Activated T-helper 17 cell treated with anti-CD3 and anti-CD28 coated beads, Interleukin-2, amount 50 U/mL, for 72 hours (primary cell): ENCODE measurements around the gene SHANK3. TPM values are rescaled to one million over a fixed set of nuclear protein-coding genes. Genes with fewer than 3 reads are reported as not detected.
"Not testable (repeated sequence)": the region's sequence is repeated elsewhere in the genome, so short reads cannot be mapped to it uniquely, and the experiment has no call there.

ENCODE experiments used
- ATAC-seq: fragments of 150-1000 bp; cut with Tn5 transposase; replicated peaks from 2 replicates; pipeline ENCODE4 v1.10.0; 2021; ENCODE audit warnings: mild to moderate bottlenecking, moderate library complexity
- H3K27ac Mint-ChIP-seq: one replicate; pipeline ENCODE4 v1.8.0; 2022; ENCODE audit warnings: mixed read lengths
- H3K27me3 Mint-ChIP-seq: one replicate; pipeline ENCODE4 v1.8.0; 2022; ENCODE audit warnings: mixed read lengths
- H3K36me3 Mint-ChIP-seq: one replicate; pipeline ENCODE4 v1.8.0; 2022; ENCODE audit warnings: low read depth, mild to moderate bottlenecking, mixed read lengths
- H3K4me1 Mint-ChIP-seq: one replicate; pipeline ENCODE4 v1.8.0; 2022; ENCODE audit warnings: mixed read lengths
- H3K4me3 Mint-ChIP-seq: one replicate; pipeline ENCODE4 v1.8.0; 2022; ENCODE audit warnings: mild to moderate bottlenecking, mixed read lengths
- H3K9me3 Mint-ChIP-seq: one replicate; pipeline ENCODE4 v1.8.0; 2022; ENCODE audit warnings: mixed read lengths
- total RNA-seq, 2 donors: library from RNA; stranded (reverse); gene quantifications; one replicate each; pipeline ENCODE4 v1.2.3, GENCODE V29; 2022

The SHANK3 gene
- total RNA-seq, 2 donors from 2014 or later: 0.19 TPM; not detected in 1

- not testable (repeated sequence) for H3K4me3 Mint-ChIP-seq, H3K4me1 Mint-ChIP-seq, H3K27ac Mint-ChIP-seq, H3K36me3 Mint-ChIP-seq, ATAC-seq, H3K27me3 Mint-ChIP-seq, H3K9me3 Mint-ChIP-seq
Observed at GRCh38 chr22:50640296-50640695, 32.3 kb upstream of the SHANK3 start.

- no peak overlapping the region for H3K4me3 Mint-ChIP-seq
- no peaks in the 10 kb centered on the region for H3K9me3 Mint-ChIP-seq
- H3K36me3 Mint-ChIP-seq: no peaks in the 10 kb centered on the region
- H3K27ac Mint-ChIP-seq: no peak overlapping the region
- H3K4me1 Mint-ChIP-seq: no peaks in the 10 kb centered on the region
- H3K27me3 Mint-ChIP-seq: peaks cover 11% of the 10 kb centered on the region
- no peak for ATAC-seq
Observed at GRCh38 chr22:50640857-50641647, 31.6 kb upstream of the SHANK3 start.

GRCh38 chr22:50641696-50642607 lies 30.7 kb upstream of the SHANK3 start:
- no peaks in the 10 kb centered on the region for H3K4me1 Mint-ChIP-seq
- no peak overlapping the region for H3K27ac Mint-ChIP-seq
- peaks cover 15% of the 10 kb centered on the region for H3K27me3 Mint-ChIP-seq
- no peaks in the 10 kb centered on the region for H3K36me3 Mint-ChIP-seq
- no peaks in the 10 kb centered on the region for H3K9me3 Mint-ChIP-seq
- H3K4me3 Mint-ChIP-seq: no peak overlapping the region
- no peak for ATAC-seq

GRCh38 chr22:50643021-50643820 lies 29.4 kb upstream of the SHANK3 start:
- not testable (repeated sequence) for H3K9me3 Mint-ChIP-seq, H3K36me3 Mint-ChIP-seq, ATAC-seq, H3K27ac Mint-ChIP-seq, H3K4me3 Mint-ChIP-seq, H3K4me1 Mint-ChIP-seq
- peaks cover 15% of the 10 kb centered on the region for H3K27me3 Mint-ChIP-seq

- not testable (repeated sequence) for ATAC-seq, H3K9me3 Mint-ChIP-seq, H3K36me3 Mint-ChIP-seq, H3K4me1 Mint-ChIP-seq, H3K27ac Mint-ChIP-seq, H3K4me3 Mint-ChIP-seq
- H3K27me3 Mint-ChIP-seq: peaks cover 15% of the 10 kb centered on the region
Observed at GRCh38 chr22:50643821-50644101, 28.9 kb upstream of the SHANK3 start.

- ATAC-seq: no peak
- peaks cover 7% of the 10 kb centered on the region for H3K27me3 Mint-ChIP-seq
- H3K4me1 Mint-ChIP-seq: no peaks in the 10 kb centered on the region
- no peaks in the 10 kb centered on the region for H3K36me3 Mint-ChIP-seq
- no peaks in the 10 kb centered on the region for H3K9me3 Mint-ChIP-seq
- H3K4me3 Mint-ChIP-seq: no peak overlapping the region
- H3K27ac Mint-ChIP-seq: no peak overlapping the region
Observed at GRCh38 chr22:50653256-50653655, 19.4 kb upstream of the SHANK3 start.

GRCh38 chr22:50654664-50655063 lies 18.0 kb upstream of the SHANK3 start:
- not testable (repeated sequence) for H3K27me3 Mint-ChIP-seq, H3K27ac Mint-ChIP-seq, H3K36me3 Mint-ChIP-seq, H3K4me3 Mint-ChIP-seq, H3K9me3 Mint-ChIP-seq, ATAC-seq, H3K4me1 Mint-ChIP-seq

- Mint-ChIP-seq H3K27me3 (peaks cover 14% of the 10 kb centered on the region), H3K36me3 (no peaks in the 10 kb centered on the region), H3K4me1 (no peaks in the 10 kb centered on the region), H3K9me3 (no peaks in the 10 kb centered on the region), H3K4me3 (no peak overlapping the region), H3K27ac (no peak overlapping the region)
- no peak for ATAC-seq
Observed at GRCh38 chr22:50656122-50657070, 16.2 kb upstream of the SHANK3 start.

- Mint-ChIP-seq H3K27ac (no peak overlapping the region), H3K4me3 (no peak overlapping the region), H3K36me3 (no peaks in the 10 kb centered on the region), H3K4me1 (no peaks in the 10 kb centered on the region), H3K27me3 (peaks cover 15% of the 10 kb centered on the region), H3K9me3 (no peaks in the 10 kb centered on the region)
- ATAC-seq: no peak
Observed at GRCh38 chr22:50657925-50658324, 14.7 kb upstream of the SHANK3 start.

- H3K27ac Mint-ChIP-seq, H3K4me1 Mint-ChIP-seq, H3K36me3 Mint-ChIP-seq, H3K9me3 Mint-ChIP-seq, ATAC-seq, H3K4me3 Mint-ChIP-seq: not testable (repeated sequence)
- H3K27me3 Mint-ChIP-seq: peaks cover 15% of the 10 kb centered on the region
Observed at GRCh38 chr22:50659711-50660110, 12.9 kb upstream of the SHANK3 start.

- no peak overlapping the region for H3K27ac Mint-ChIP-seq
- no peak overlapping the region for H3K4me3 Mint-ChIP-seq
- no peak for ATAC-seq
- H3K9me3 Mint-ChIP-seq: no peaks in the 10 kb centered on the region
- no peaks in the 10 kb centered on the region for H3K4me1 Mint-ChIP-seq
- no peaks in the 10 kb centered on the region for H3K36me3 Mint-ChIP-seq
- peaks cover 14% of the 10 kb centered on the region for H3K27me3 Mint-ChIP-seq
Observed at GRCh38 chr22:50660306-50660705, 12.3 kb upstream of the SHANK3 start.

GRCh38 chr22:50665212-50665611 lies 7.4 kb upstream of the SHANK3 start:
- H3K4me1 Mint-ChIP-seq: no peaks in the 10 kb centered on the region
- no peak overlapping the region for H3K4me3 Mint-ChIP-seq
- H3K27ac Mint-ChIP-seq: no peak overlapping the region
- no peaks in the 10 kb centered on the region for H3K9me3 Mint-ChIP-seq
- H3K36me3 Mint-ChIP-seq: no peaks in the 10 kb centered on the region
- peaks cover 22% of the 10 kb centered on the region for H3K27me3 Mint-ChIP-seq
- ATAC-seq: no peak

- H3K9me3 Mint-ChIP-seq: no peaks in the 10 kb centered on the region
- peaks cover 24% of the 10 kb centered on the region for H3K27me3 Mint-ChIP-seq
- no peaks in the 10 kb centered on the region for H3K4me1 Mint-ChIP-seq
- ATAC-seq: no peak
- H3K27ac Mint-ChIP-seq: no peak overlapping the region
- H3K36me3 Mint-ChIP-seq: no peaks in the 10 kb centered on the region
- no peak overlapping the region for H3K4me3 Mint-ChIP-seq
Observed at GRCh38 chr22:50665738-50666137, 6.9 kb upstream of the SHANK3 start.

GRCh38 chr22:50670513-50670912 lies 2.1 kb upstream of the SHANK3 start:
- no peak for ATAC-seq
- H3K36me3 Mint-ChIP-seq: no peaks in the 10 kb centered on the region
- H3K27me3 Mint-ChIP-seq: peaks cover 44% of the 10 kb centered on the region
- no peak overlapping the region for H3K4me3 Mint-ChIP-seq
- H3K27ac Mint-ChIP-seq: no peak overlapping the region
- H3K4me1 Mint-ChIP-seq: peaks cover 2% of the 10 kb centered on the region
- no peaks in the 10 kb centered on the region for H3K9me3 Mint-ChIP-seq
